Breast epithelium (tissue), 3 donors: ENCODE results near the gene FAM78B.

ENCODE experiments used
- CTCF ChIP-seq, 3 donors: fragments of 450-650 bp; IDR thresholded peaks; one replicate each; pipeline ENCODE4 v1.5.1; 2016 to 2017; ENCODE audit warnings: antibody characterized with exemption in 3 of 3, mild to moderate bottlenecking in 3 of 3, moderate library complexity in 3 of 3
- POLR2A ChIP-seq: fragments of 450-650 bp; IDR thresholded peaks from one replicate; pipeline ENCODE4 v1.6.1; 2016; ENCODE audit warnings: antibody characterized with exemption, mild to moderate bottlenecking, moderate library complexity
- POLR2AphosphoS5 ChIP-seq, 3 donors: sonication (generic); formaldehyde crosslinking; IDR thresholded peaks; one replicate each; pipeline ENCODE4 v1.6.1; 2017; ENCODE audit warnings: antibody characterized with exemption in 3 of 3

- TF ChIP-seq CTCF (IDR thresholded peaks at IDR 0.05) (no peak), POLR2A (no peak), POLR2AphosphoS5 (IDR thresholded peaks at IDR 0.05) (no peak)
Observed at GRCh38 chr1:166185526-166185925, 18.7 kb upstream of the FAM78B start.
